Caco-2 (cell line): ENCODE data around the gene KRTAP6-3. TPM values are rescaled to one million over a fixed set of nuclear protein-coding genes. Genes with fewer than 3 reads are reported as not detected.

Source experiments
- BruUV-seq: library from RNA; stranded (reverse); fragments of 400-500 nt; replicated peaks from 2 replicates; lab custom pipeline; 2021; lab: Mats Ljungman, UMichigan
- CTCF ChIA-PET: fragments of 300-600 bp; sonication (Branson Sonifier 250); formaldehyde crosslinking; loops from one replicate; lab custom pipeline; 2022; ENCODE audit warnings: antibody characterized with exemption; lab: Charles Lee
- POLR2A ChIA-PET: fragments of 300-600 bp; sonication (Branson Sonifier 250); formaldehyde crosslinking; loops from one replicate; lab custom pipeline; 2022; ENCODE audit warnings: antibody characterized with exemption; lab: Charles Lee
- DNase-seq, 2 experiments: peaks; one replicate each; pipeline versions ENCODE4 v3.0.0 to v3.0.0-alpha.2; 2020 to 2022
- H3K27me3 ChIP-seq: replicated peaks from 2 replicates; pipeline ENCODE4 v1.6.0; 2011; ENCODE audit warnings: low read length; ENCODE audit not compliant: control insufficient read depth, insufficient read depth
- H3K36me3 ChIP-seq: 2 replicates; pipeline ENCODE4 v1.5.1; 2011; ENCODE audit warnings: low read length; ENCODE audit not compliant: control insufficient read depth, insufficient read depth
- H3K4me1 ChIP-seq: fragments of 250-450 bp; sonication (Bioruptor Pico); 2 replicates; pipeline ENCODE4 v1.5.1; 2020; ENCODE audit warnings: mild to moderate bottlenecking
- H3K4me3 ChIP-seq: 2 replicates; pipeline ENCODE4 v1.5.1; 2011; ENCODE audit warnings: low read depth, mild to moderate bottlenecking, control low read depth, low read length
- H3K9me3 ChIP-seq: fragments of 250-450 bp; sonication (Bioruptor Pico); 2 replicates; pipeline ENCODE4 v1.5.1; 2020; ENCODE audit warnings: mild to moderate bottlenecking, moderate library complexity
- H3K27ac Mint-ChIP-seq: one replicate; pipeline ENCODE4 v1.8.0; 2022; ENCODE audit warnings: mixed read lengths; ENCODE audit not compliant: unreplicated experiment
- H3K27me3 Mint-ChIP-seq: one replicate; pipeline ENCODE4 v1.8.0; 2022; ENCODE audit warnings: mixed read lengths; ENCODE audit not compliant: insufficient read depth, unreplicated experiment
- H3K36me3 Mint-ChIP-seq: one replicate; pipeline ENCODE4 v1.8.0; 2022; ENCODE audit warnings: mild to moderate bottlenecking, mixed read lengths; ENCODE audit not compliant: insufficient read depth, unreplicated experiment
- H3K4me1 Mint-ChIP-seq: one replicate; pipeline ENCODE4 v1.8.0; 2022; ENCODE audit warnings: low read depth, mixed read lengths; ENCODE audit not compliant: unreplicated experiment
- H3K4me3 Mint-ChIP-seq: one replicate; pipeline ENCODE4 v1.8.0; 2022; ENCODE audit warnings: mild to moderate bottlenecking, moderate library complexity, mixed read lengths; ENCODE audit not compliant: unreplicated experiment
- H3K9me3 Mint-ChIP-seq: one replicate; pipeline ENCODE4 v1.8.0; 2022; ENCODE audit warnings: mixed read lengths; ENCODE audit not compliant: unreplicated experiment
- CTCF ChIP-seq, 2 experiments: fragments of 200-600 bp in 1 of 2; IDR thresholded peaks; 1 replicate in 1 of 2; 2 replicates in 1 of 2; pipeline versions ENCODE4 v1.5.1 to v1.8.0; 2011 to 2022; ENCODE audit warnings: antibody characterized with exemption in 1 of 2, control low read depth in 1 of 2, inconsistent platforms in 1 of 2, low read depth in 1 of 2, low read length in 1 of 2, mild to moderate bottlenecking in 1 of 2, moderate library complexity in 1 of 2; ENCODE audit not compliant: insufficient read depth in 1 of 2, severe bottlenecking in 1 of 2, unreplicated experiment in 1 of 2
- intact Hi-C: fragments of 100-400 bp; cut with micrococcal nuclease; formaldehyde crosslinking; loops from one replicate; pipeline ENCODE4 v1.10.0; 2022; ENCODE audit not compliant: unreplicated experiment
- total RNA-seq: library from RNA; stranded (reverse); gene quantifications from 2 replicates; pipeline ENCODE4 v1.2.3, GENCODE V29; 2022

Gene KRTAP6-3
- total RNA-seq, 1 experiment from 2014 or later = not detected

- H3K27me3 ChIP-seq = no peaks in the 10 kb centered on the region
- no peak overlapping the region for H3K27ac Mint-ChIP-seq
- H3K4me1 Mint-ChIP-seq = no peaks in the 10 kb centered on the region
- H3K4me3 Mint-ChIP-seq = no peak overlapping the region
- H3K9me3 Mint-ChIP-seq = no peaks in the 10 kb centered on the region
- ChIA-PET POLR2A (no interaction called here), CTCF (no interaction called here)
- intact Hi-C loops = no loop called here
- no peak for DNase-seq
- BruUV-seq = no TSS peak
- TF ChIP-seq CTCF (IDR thresholded peaks at IDR 0.05; ENCODE audit: insufficient read depth in 1 of 2, low read depth in 1 of 2, low read length in 1 of 2, severe bottlenecking in 1 of 2, unreplicated experiment in 1 of 2) = no peak
- H3K36me3 ChIP-seq = no peaks in the 10 kb centered on the region
- H3K9me3 ChIP-seq = no peaks in the 10 kb centered on the region
- no peaks in the 10 kb centered on the region for H3K4me1 ChIP-seq
- peaks cover 5% of the 10 kb centered on the region for H3K27me3 Mint-ChIP-seq
- H3K4me3 ChIP-seq = no peak overlapping the region
- H3K36me3 Mint-ChIP-seq = no peaks in the 10 kb centered on the region
Observed at GRCh38 chr21:30579346-30579745, 12.9 kb upstream of the KRTAP6-3 start.

GRCh38 chr21:30580132-30580531 lies 12.1 kb upstream of the KRTAP6-3 start:
- no TSS peak for BruUV-seq
- no peaks in the 10 kb centered on the region for H3K9me3 ChIP-seq
- H3K9me3 Mint-ChIP-seq = no peaks in the 10 kb centered on the region
- H3K4me3 Mint-ChIP-seq = no peak overlapping the region
- H3K27me3 ChIP-seq = no peaks in the 10 kb centered on the region
- DNase-seq = no peak
- no peaks in the 10 kb centered on the region for H3K36me3 ChIP-seq
- H3K27me3 Mint-ChIP-seq = peaks cover 5% of the 10 kb centered on the region
- no peak overlapping the region for H3K27ac Mint-ChIP-seq
- CTCF ChIA-PET = no interaction called here
- POLR2A ChIA-PET = no interaction called here
- H3K4me1 ChIP-seq = no peaks in the 10 kb centered on the region
- intact Hi-C loops = no loop called here
- H3K36me3 Mint-ChIP-seq = no peaks in the 10 kb centered on the region
- no peaks in the 10 kb centered on the region for H3K4me1 Mint-ChIP-seq
- TF ChIP-seq CTCF (IDR thresholded peaks at IDR 0.05; ENCODE audit: insufficient read depth in 1 of 2, low read depth in 1 of 2, low read length in 1 of 2, severe bottlenecking in 1 of 2, unreplicated experiment in 1 of 2) = no peak
- H3K4me3 ChIP-seq = no peak overlapping the region

GRCh38 chr21:30582870-30583269 lies 9.4 kb upstream of the KRTAP6-3 start:
- ChIA-PET CTCF (no interaction called here), POLR2A (no interaction called here)
- Mint-ChIP-seq H3K27ac (no peak overlapping the region), H3K4me3 (no peak overlapping the region), H3K4me1 (no peaks in the 10 kb centered on the region), H3K36me3 (no peaks in the 10 kb centered on the region), H3K27me3 (peaks cover 2% of the 10 kb centered on the region), H3K9me3 (no peaks in the 10 kb centered on the region)
- Histone ChIP-seq H3K9me3 (no peaks in the 10 kb centered on the region), H3K36me3 (no peaks in the 10 kb centered on the region), H3K4me3 (no peak overlapping the region), H3K4me1 (no peaks in the 10 kb centered on the region), H3K27me3 (no peaks in the 10 kb centered on the region)
- DNase-seq = no peak
- intact Hi-C loops = no loop called here
- BruUV-seq = no TSS peak
- no peak for TF ChIP-seq CTCF (IDR thresholded peaks at IDR 0.05; ENCODE audit: insufficient read depth in 1 of 2, low read depth in 1 of 2, low read length in 1 of 2, severe bottlenecking in 1 of 2, unreplicated experiment in 1 of 2)
